GM12878 (cell line): ENCODE results near the gene PVALEF. TPM values are rescaled to one million over a fixed set of nuclear protein-coding genes. Genes with fewer than 3 reads are reported as not detected.

Experiments used
- ATAC-seq: fragments of 200-7000 bp; cut with Tn5 transposase; 3 replicates; pipeline ENCODE4 v1.9.1; 2020; ENCODE audit warnings: mild to moderate bottlenecking, moderate library complexity
- BruUV-seq: library from RNA; stranded (reverse); fragments of 400-500 nt; replicated peaks from 2 replicates; lab custom pipeline; 2021; lab: Mats Ljungman, UMichigan
- CTCF ChIA-PET: fragments of 300-600 bp; sonication (Branson Sonifier 250); formaldehyde crosslinking; extraction: SDS; loops from one replicate; lab custom pipeline; 2021; ENCODE audit warnings: inconsistent platforms; lab: Yijun Ruan, JAX
- POLR2A ChIA-PET: fragments of 350-600 bp; formaldehyde crosslinking; extraction: SDS; loops from one replicate; lab custom pipeline; 2021; ENCODE audit warnings: inconsistent platforms; lab: Charles Lee
- RAD21 ChIA-PET: fragments of 300-600 bp; sonication (Branson Sonifier 250); formaldehyde crosslinking; loops from one replicate; lab custom pipeline; 2023; ENCODE audit warnings: antibody characterized with exemption; ENCODE audit not compliant: unreplicated experiment; lab: Charles Lee
- SMC1A ChIA-PET: fragments of 300-600 bp; sonication (Branson Sonifier 250); formaldehyde crosslinking; loops from one replicate; lab custom pipeline; 2023; ENCODE audit not compliant: unreplicated experiment, uncharacterized antibody; lab: Charles Lee
- DNase-seq: peaks from one replicate; pipeline ENCODE4 v3.0.0-alpha.2; 2011; ENCODE audit warnings: low read depth, low spot score
- FAIRE-seq: peaks from 3 replicates; lab custom pipeline; 2011; peaks lifted over from hg19 to GRCh38; lab: Jason Lieb, UNC
- H2AFZ ChIP-seq: 2 replicates; pipeline ENCODE4 v1.6.0; 2011; ENCODE audit warnings: low read depth, low read length, control low read depth; ENCODE audit not compliant: control insufficient read depth
- H3K27ac ChIP-seq: 2 replicates; pipeline ENCODE4 v1.5.1; 2011; ENCODE audit warnings: control low read depth; ENCODE audit not compliant: control insufficient read depth, insufficient read depth
- H3K27me3 ChIP-seq, 2 experiments: replicated peaks in 1 of 2; 2 replicates each; pipeline versions ENCODE4 v1.6.0 to v1.6.1; 2011; ENCODE audit warnings: low read length in 1 of 2; ENCODE audit not compliant: control insufficient read depth in 2 of 2, insufficient read depth in 2 of 2
- H3K36me3 ChIP-seq, 2 experiments: 2 replicates each; pipeline ENCODE4 v1.5.1; 2011; ENCODE audit warnings: low read length in 1 of 2; ENCODE audit not compliant: control insufficient read depth in 2 of 2, insufficient read depth in 2 of 2
- H3K4me1 ChIP-seq: 2 replicates; pipeline ENCODE4 v1.6.1; 2011; ENCODE audit warnings: mild to moderate bottlenecking, low read length, moderate library complexity, mixed read lengths; ENCODE audit not compliant: control insufficient read depth, insufficient read depth
- H3K4me2 ChIP-seq: 2 replicates; pipeline ENCODE4 v1.6.0; 2011; ENCODE audit warnings: control low read depth; ENCODE audit not compliant: control insufficient read depth, insufficient read depth
- H3K4me3 ChIP-seq: fragments of 200-600 bp; sonication (generic); 2 replicates; pipeline ENCODE4 v1.5.1; 2016
- H3K79me2 ChIP-seq: 2 replicates; pipeline ENCODE4 v1.6.0; 2011; ENCODE audit warnings: low read length; ENCODE audit not compliant: control insufficient read depth, insufficient read depth
- H3K9ac ChIP-seq: 2 replicates; pipeline ENCODE4 v1.8.0; 2011; ENCODE audit warnings: low read length, control low read depth, mixed read lengths; ENCODE audit not compliant: control insufficient read depth, insufficient read depth
- H3K9me3 ChIP-seq: replicated peaks from 3 replicates; pipeline ENCODE4 v1.5.1; 2011; ENCODE audit warnings: mild to moderate bottlenecking, low read length; ENCODE audit not compliant: control insufficient read depth, insufficient read depth
- H4K20me1 ChIP-seq: 2 replicates; pipeline ENCODE4 v1.6.0; 2011; ENCODE audit not compliant: control insufficient read depth, insufficient read depth
- CHD4 ChIP-seq: fragments of 200-600 bp; sonication (generic); IDR thresholded peaks from 2 replicates; pipeline ENCODE4 v1.6.1; 2016; ENCODE audit warnings: mild to moderate bottlenecking
- CREM ChIP-seq: IDR thresholded peaks from 2 replicates; pipeline ENCODE4 v1.6.1; 2014; ENCODE audit warnings: antibody characterized with exemption, low read depth
- RFX5 ChIP-seq: IDR thresholded peaks from 2 replicates; pipeline ENCODE4 v1.6.1; 2011; ENCODE audit warnings: low read depth, low read length, improper control_type of control experiment
- SRF ChIP-seq, 2 experiments: IDR thresholded peaks; 2 replicates each; pipeline ENCODE4 v1.6.1; 2011; ENCODE audit warnings: low read depth in 2 of 2, low read length in 2 of 2, mild to moderate bottlenecking in 1 of 2, moderate library complexity in 1 of 2
- ZNF622 ChIP-seq: fragments of 450-650 bp; IDR thresholded peaks from 2 replicates; pipeline ENCODE4 v1.6.1; 2017; ENCODE audit warnings: mild to moderate bottlenecking, inconsistent platforms
- WGBS: methylation state at CpG from one replicate; pipeline ENCODE4 v1.1.6; 2016; ENCODE audit warnings: low lambda C conversion rate; ENCODE audit not compliant: insufficient replicate concordance, insufficient coverage; ENCODE audit errors: missing lambda C conversion rate; 5-methylcytosine and 5-hydroxymethylcytosine counted together
- in situ Hi-C: fragments of 300-500 bp; cut with MboI; formaldehyde crosslinking; loops from 9 replicates; pipeline ENCODE4 v1.14.3; 2018; ENCODE audit warnings: mixed read lengths
- intact Hi-C: fragments of 100-400 bp; cut with micrococcal nuclease; formaldehyde crosslinking; loops from one replicate; pipeline ENCODE4 v1.14.2; 2022; ENCODE audit not compliant: unreplicated experiment
- polyA plus RNA-seq, 11 experiments: library from polyadenylated mRNA; depleted of rRNA in 4 of 11; unstranded in 6 of 11; stranded (reverse) in 5 of 11; fragments of >200 nt; fragmentation: Nextera tagmentation in 4 of 11; fragmentation: Illumina TruSeq in 1 of 11; extraction: Ambion mirVana in 4 of 11; extraction: Trizol in 1 of 11; gene quantifications; 1 replicate in 1 of 11; 2 replicates in 10 of 11; pipeline versions ENCODE4 v1.2.1 to v1.2.3, GENCODE V29; 2011 to 2016; ENCODE audit warnings: inconsistent platforms in 2 of 11, missing spikeins in 2 of 11, low read depth in 1 of 11
- total RNA-seq, 4 experiments: library from RNA; depleted of rRNA in 3 of 4; stranded (reverse); fragments of >200 nt in 3 of 4; fragmentation: Illumina TruSeq in 1 of 4; extraction: Trizol in 1 of 4; gene quantifications; 2 replicates each; pipeline versions ENCODE4 v1.2.1 to v1.2.3, GENCODE V29; 2013 to 2021
- TF ChIP-seq, protein P1 (sequence below): fragments of 450-650 bp; IDR thresholded peaks from 2 replicates; pipeline ENCODE4 v1.6.1; 2018; ENCODE audit warnings: borderline replicate concordance, mild to moderate bottlenecking; ENCODE audit not compliant: partially characterized antibody
- TF ChIP-seq, protein P2 (sequence below): IDR thresholded peaks from 2 replicates; pipeline ENCODE4 v1.6.1; 2011; ENCODE audit warnings: borderline replicate concordance, low read depth, mild to moderate bottlenecking, moderate library complexity, low read length; ENCODE audit not compliant: insufficient read depth, poor library complexity, severe bottlenecking

PVALEF gene
- total and polyA plus RNA-seq, 10 of the 15 experiments (the other 5 are each of a cell fraction or from before 2014, with no cell fraction given), result not detected

DNA sequence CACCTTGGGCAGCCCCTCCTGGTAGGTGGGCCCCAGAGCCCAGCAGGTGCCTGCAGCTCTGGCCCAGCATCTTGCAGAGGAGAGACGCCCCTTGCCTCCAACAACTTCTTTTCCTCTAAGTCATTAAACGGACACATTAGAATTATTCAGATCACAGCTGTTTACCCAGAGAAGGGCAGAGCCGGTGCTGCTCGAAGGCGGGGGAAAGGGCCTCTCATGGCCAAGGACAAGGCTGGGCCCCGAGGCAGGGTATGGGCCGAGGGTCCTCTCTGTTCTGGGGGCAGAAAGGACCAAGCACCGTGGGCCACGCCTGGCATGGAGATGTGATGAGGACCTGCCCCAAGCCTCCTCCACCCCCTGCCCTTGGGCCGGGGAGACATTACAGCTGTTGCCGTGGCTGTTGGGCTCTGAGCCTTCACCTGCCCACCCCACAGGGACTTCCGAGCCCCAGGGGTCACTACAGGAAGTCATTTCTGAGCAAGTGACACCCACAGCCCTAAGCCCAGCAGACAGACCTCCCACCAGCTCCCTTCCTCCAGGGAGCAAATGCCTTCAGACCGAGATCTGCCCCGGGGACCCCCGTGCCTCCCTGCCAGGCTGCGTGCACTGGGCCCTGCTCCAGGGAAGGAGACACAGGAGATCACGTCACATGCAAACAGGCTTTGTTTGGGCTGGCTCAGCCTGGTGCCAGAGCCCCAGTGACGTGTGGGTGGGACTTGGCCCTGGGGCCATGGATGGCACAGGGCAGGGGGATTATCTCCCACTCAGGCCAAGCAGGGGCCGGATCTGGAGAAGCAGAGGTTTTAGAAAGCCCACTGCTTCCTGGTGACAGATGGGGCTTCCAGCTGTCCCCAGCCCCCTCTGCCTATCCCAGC, 699 bp upstream of the PVALEF start:
- in situ Hi-C loops, result loop anchor here (5.0 kb wide), 1 partner anchor 53 kb away; no protein-coding TSS in a partner anchor
- intact Hi-C loops, result no loop called here
- WGBS, result 7% methylated on average over 19 of the region's 19 CpGs
- Histone ChIP-seq H3K4me3 (no peak overlapping the region), H3K27me3 (no peaks in the 10 kb centered on the region; a peak in 3 of 4 replicates), H4K20me1 (no peaks in the 10 kb centered on the region), H3K9me3 (no peaks in the 10 kb centered on the region), H3K36me3 (no peaks in the 10 kb centered on the region)
- ChIA-PET CTCF (no interaction called here), SMC1A (no interaction called here), POLR2A (no interaction called here)
- FAIRE-seq, result no peak
- TF ChIP-seq, protein P1, sequence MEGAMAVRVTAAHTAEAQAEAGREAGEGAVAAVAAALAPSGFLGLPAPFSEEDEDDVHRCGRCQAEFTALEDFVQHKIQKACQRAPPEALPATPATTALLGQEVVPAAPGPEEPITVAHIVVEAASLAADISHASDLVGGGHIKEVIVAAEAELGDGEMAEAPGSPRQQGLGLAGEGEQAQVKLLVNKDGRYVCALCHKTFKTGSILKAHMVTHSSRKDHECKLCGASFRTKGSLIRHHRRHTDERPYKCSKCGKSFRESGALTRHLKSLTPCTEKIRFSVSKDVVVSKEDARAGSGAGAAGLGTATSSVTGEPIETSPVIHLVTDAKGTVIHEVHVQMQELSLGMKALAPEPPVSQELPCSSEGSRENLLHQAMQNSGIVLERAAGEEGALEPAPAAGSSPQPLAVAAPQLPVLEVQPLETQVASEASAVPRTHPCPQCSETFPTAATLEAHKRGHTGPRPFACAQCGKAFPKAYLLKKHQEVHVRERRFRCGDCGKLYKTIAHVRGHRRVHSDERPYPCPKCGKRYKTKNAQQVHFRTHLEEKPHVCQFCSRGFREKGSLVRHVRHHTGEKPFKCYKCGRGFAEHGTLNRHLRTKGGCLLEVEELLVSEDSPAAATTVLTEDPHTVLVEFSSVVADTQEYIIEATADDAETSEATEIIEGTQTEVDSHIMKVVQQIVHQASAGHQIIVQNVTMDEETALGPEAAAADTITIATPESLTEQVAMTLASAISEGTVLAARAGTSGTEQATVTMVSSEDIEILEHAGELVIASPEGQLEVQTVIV, result no peak
- TF ChIP-seq, protein P2, sequence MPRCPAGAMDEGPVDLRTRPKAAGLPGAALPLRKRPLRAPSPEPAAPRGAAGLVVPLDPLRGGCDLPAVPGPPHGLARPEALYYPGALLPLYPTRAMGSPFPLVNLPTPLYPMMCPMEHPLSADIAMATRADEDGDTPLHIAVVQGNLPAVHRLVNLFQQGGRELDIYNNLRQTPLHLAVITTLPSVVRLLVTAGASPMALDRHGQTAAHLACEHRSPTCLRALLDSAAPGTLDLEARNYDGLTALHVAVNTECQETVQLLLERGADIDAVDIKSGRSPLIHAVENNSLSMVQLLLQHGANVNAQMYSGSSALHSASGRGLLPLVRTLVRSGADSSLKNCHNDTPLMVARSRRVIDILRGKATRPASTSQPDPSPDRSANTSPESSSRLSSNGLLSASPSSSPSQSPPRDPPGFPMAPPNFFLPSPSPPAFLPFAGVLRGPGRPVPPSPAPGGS, result no peak
- TF ChIP-seq RFX5, result no peak
- TF ChIP-seq SRF (IDR thresholded peaks at IDR 0.05; ENCODE audit: low read depth in 2 of 2, low read length in 2 of 2), result no peak
- TF ChIP-seq CHD4, result no peak
- no peak for TF ChIP-seq CREM
- no peak for TF ChIP-seq ZNF622
- TF ChIP-seq, all 136 proteins: peak for 0
- no TSS peak for BruUV-seq
- no peaks in the 10 kb centered on the region for H3K4me1 ChIP-seq
- no peak overlapping the region for H3K4me2 ChIP-seq
- no peak overlapping the region for H3K9ac ChIP-seq
- ATAC-seq (no peak), DNase-seq (no peak)
- H2AFZ ChIP-seq, result no peak overlapping the region
- RAD21 ChIA-PET, result no interaction called here
- no peak overlapping the region for H3K27ac ChIP-seq
- no peaks in the 10 kb centered on the region for H3K79me2 ChIP-seq
